GM18520 (cell line): Measurements from ENCODE around the gene SF3A2.

Source experiments
- ATAC-seq: cut with Tn5 transposase; IDR thresholded peaks from one replicate; pipeline ENCODE4 v1.9.1; 2021; ENCODE audit not compliant: unreplicated experiment

Gene SF3A2

DNA sequence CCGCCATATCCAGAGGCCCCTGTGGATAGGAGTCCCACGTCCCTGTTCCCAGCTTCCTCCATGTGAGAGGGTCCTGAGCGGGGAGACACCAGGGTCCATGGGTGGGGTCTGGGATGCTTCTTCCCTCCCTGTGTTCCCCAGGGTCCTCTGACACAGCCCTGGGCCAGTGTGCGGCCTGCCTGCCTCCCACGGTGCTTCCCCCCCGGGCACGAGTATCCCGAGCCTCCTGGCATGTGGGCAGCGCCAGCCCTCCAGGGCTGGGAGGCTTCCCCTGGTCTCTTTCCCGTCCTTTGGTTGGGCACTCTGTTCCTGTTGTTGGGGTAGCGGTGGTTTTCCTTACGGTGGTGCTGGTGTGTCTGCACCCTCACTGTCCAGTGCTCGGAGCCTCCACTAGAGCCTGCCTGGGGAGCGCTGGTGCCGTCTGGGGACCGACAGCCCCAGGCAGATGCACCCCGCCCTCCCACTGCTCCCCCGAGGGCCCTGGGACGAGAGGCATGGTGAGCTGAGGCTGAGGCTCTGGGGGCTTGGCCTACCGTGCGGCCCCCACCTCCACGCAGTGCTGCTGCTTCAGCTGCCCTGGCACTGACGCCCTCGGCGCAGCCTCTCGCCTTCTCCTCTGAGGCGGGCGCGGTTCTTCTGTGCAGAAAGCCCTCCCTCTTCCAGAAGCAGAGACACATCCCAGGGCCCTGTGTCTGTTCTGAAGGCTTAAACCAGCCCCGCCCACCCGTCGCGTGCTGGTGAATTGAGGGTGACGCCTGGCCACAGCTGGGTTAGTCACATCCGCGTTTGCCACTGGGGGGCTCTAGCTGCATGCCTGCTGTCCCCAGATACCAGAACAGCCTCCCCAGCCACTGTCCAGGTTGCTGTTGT is 28.4 kb upstream of the SF3A2 start:
- ATAC-seq: no peak

DNA sequence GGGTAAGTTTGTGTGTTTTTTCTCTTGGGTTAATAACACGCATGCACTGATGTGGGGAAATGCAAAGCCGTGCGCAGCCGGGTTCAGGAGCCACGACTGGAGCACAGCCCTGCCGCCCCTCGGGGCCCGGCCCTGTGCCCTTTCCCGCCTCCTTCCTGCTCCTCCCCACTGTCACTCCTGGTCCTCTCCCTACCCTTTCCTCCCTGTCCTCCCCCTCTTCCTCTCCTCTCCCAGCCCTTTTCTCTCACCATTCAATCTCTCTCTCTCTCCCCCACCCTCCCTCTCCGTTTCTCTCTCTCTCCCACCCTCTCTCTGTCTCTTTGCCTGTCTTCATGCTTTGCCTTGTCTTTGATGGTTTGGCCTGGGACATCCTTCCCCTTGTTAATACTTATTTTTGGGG is 27.6 kb upstream of the SF3A2 start:
- ATAC-seq: no peak

DNA sequence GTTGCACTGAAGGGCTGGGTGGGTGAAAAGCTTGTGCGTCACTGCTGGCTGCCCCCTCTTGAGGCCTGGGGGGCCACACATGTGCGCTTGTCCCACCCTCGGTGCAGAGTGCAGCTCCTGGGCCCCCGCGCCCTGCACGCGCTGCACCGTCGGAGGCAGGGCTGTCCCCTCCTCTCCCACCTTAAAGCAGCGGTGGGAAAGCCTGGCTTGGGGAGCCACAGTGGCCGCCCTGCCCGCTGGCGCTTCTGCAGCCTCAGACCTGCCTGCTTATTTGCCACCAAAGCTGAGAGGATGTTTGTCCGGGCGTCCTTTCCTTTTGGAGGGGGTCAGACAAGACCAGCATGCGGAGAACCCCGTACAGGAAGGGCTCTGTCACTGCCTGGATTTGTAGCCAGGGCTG is 27.2 kb upstream of the SF3A2 start:
- no peak for ATAC-seq

DNA sequence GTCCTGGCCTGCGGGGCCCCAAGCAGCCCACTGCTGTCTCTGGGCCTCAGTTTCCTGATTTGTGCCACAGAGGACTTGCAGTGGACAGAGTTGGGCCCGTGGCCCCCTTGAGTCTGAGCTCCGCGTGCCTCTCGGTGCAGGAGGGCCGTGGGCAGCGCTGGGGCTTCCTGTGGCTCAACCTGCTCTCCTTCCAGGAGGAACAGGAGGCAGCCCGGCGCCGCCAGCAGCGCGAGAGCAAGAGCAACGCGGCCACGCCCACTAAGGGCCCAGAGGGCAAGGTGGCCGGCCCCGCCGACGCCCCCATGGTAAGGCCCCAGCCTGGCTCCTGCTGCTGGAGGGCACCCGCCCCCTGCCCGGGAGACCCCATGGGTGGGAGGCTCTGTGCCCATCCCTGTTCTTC is 26.4 kb upstream of the SF3A2 start:
- ATAC-seq: no peak

DNA sequence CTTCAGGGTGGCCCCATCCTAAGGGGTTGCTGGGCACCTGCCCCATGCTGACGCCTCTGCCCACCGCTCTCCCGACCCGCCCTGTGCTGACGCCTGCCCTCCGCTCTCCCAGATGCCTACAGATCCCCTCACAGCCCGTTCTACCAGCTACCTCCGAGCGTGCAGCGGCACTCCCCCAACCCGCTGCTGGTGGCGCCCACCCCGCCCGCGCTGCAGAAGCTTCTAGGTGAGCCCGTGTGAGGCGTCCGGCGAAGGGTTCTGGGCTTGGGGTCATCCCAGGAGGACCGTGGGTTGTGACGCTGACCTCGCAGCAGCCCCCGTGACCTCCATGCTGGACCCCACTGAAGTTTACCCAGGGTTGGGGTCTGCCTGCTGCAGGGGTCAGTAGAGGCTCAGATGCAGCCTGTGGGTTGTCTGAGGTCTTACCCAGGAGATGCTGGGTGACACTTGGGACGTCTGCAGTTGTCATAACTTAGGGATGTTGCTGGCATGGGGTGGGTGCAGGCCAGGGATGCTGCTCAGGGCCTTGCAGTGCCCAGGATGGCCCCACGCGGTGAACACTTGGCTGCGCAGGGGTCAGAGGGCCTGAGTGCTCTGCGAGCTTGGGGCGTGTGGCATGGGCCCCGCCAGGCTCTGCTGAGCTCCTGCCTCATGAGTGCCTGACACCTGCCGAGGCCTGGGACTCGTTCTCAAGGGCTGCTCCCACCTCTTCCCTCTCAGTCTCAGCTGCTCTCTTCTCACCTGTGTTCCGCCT is 25.5 kb upstream of the SF3A2 start:
- ATAC-seq: no peak

DNA sequence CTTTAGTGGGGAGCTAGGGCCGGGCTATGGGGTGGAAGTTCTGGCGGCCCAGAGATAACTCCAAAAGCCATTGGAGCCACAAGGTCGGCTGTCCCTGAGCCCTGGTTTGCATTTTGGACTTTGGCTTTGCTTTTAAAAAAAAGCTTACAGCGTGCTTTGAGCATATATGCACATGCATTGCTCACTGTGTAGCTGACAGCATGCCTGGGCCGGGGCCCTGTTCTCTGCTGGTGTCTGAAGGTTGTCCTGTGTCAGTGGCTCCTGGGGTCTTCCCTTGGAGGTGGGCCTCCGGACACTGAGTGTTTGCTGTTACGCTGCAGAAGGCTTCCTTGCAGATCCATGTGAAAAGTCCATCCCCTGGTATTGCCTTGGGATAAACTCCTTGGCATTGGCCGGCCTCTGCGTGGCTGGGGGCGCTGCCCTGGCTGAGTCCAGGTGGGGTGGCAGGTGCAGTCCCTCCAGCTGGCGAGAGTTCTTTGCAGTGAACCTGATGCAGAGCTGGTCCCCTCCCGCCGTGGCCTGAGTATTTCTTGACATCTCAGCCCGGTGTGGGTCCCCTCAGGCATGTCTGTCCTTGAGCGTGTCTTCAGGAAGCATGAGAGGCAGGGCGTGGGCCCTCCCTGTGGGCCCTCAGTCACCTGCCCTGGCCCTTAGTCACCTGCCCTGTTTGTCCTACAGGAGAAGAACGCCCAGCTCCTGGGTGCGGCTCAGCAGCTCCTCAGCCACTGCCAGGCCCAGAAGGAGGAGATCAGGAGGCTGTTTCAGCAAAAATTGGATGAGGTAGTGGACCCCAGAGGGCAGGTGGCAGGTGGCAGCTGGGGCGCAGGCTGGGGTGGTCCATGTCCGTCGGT is 23.5 kb upstream of the SF3A2 start:
- ATAC-seq: no peak

DNA sequence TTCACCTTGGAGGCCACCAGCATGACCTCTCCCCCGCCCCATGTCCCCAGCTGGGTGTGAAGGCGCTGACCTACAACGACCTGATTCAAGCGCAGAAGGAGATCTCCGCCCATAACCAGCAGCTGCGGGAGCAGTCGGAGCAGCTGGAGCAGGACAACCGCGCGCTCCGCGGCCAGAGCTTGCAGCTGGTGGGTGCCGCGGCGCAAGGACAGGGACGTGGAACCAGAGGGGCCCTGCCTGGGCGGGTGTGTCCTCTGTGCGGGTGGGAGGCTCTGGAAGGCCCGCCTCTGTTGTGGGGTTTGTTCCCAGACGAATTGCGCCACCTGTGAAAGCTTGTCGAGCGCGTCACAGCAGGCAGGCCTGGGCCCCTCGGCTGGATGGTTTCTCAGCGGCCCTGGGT is 22.8 kb upstream of the SF3A2 start:
- ATAC-seq: no peak

DNA sequence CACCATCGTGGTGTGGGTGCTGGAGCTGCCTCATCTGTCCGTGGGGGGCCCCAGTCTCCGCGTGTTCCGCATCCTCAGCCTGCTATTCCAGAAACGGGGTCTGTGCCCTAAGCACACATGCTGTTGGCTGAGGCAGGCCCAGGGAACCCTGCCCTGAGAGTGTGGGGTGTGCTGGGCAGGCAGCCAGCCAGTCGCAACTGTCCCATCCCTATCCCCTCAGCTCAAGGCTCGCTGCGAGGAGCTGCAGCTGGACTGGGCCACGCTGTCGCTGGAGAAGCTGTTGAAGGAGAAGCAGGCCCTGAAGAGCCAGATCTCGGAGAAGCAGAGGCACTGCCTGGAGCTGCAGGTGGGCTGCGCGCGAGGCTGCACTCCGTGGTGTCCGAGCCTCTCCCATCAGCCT is 22.4 kb upstream of the SF3A2 start:
- no peak for ATAC-seq

DNA sequence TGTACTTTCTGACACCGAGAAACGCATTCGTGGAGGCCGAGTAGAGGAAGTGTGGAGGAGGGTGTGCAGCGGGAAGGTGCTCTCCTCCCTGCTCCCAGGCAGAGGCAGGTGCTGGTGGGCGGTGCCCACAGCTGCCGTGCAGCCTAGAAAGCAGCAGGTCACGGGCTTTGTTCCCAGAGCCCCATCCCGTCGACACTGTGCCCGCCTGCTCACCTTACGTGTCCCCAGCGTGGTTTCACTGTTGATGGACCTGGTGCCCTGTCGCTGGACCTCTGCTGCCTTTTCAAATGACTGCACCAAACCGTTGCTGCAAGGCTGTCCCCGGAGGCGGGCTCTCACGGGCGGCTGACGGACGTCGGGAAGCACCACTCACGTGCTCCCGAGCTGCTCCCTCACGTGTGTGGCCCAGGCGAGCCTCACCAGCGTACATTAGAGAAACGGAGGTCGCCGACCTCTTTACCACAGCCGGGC is 21.3 kb upstream of the SF3A2 start:
- no peak for ATAC-seq

DNA sequence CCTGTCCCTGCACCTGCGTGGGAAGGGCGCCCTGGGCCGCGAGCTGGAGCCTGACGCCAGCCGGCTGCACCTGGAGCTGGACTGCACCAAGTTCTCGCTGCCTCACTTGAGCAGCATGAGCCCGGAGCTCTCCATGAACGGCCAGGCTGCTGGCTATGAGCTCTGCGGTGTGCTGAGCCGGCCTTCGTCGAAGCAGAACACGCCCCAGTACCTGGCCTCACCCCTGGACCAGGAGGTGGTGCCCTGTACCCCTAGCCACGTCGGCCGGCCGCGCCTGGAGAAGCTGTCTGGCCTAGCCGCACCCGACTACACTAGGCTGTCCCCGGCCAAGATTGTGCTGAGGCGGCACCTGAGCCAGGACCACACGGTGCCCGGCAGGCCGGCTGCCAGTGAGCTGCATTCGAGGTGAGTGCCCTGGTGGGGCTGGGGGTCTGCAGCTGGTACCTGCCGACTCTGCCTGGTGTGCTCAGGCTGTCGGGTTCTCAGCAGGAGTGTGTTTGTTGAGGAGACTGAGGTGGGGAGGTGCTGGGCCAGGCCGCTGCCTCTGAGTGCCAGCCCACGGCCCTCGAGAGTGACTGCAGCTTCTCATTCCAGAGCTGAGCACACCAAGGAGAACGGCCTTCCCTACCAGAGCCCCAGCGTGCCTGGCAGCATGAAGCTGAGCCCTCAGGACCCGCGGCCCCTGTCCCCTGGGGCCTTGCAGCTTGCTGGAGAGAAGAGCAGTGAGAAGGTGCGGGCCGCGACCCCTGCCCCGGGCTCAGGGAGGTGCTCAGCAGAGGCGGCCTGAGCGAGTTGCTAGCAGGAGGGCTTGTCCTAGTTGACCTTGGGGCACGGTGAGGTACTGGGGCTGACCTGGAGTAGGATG is 20.0 kb upstream of the SF3A2 start:
- ATAC-seq: no peak

DNA sequence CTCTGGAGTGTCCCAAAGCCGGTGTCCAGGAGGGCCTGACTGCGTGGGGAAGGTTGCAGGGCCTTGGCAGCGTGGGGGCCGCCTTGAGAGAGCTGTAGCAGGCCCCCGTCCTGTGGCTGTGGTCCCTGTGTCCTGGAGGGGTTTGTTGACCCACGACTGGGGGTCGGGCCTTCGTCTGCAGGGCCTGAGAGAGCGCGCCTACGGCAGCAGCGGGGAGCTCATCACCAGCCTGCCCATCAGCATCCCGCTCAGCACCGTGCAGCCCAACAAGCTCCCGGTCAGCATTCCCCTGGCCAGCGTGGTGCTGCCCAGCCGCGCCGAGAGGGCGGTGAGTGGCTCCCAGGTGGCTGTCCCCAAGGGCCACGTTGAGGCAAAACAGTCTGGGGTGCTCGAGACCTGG is 19.0 kb upstream of the SF3A2 start:
- no peak for ATAC-seq

DNA sequence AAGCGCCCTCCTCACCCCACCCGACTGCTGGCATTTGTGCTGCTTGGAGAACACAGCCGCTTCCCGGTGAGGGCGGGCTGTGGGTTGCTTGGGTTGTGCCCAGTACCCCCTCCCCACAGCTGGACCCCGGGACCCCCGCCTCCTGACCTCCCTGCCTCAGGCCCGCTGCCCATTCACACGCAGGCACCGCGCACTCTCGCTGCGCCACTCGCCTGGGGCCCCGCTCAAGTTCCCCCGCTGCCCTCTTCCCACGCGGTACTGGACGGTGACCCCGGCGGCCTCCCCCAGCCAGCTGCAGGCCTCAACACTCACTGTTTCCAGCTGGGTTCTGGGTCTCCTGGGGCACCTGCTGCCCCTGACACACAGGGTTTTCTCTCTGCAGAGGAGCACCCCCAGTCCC is 16.9 kb upstream of the SF3A2 start:
- ATAC-seq: no peak

DNA sequence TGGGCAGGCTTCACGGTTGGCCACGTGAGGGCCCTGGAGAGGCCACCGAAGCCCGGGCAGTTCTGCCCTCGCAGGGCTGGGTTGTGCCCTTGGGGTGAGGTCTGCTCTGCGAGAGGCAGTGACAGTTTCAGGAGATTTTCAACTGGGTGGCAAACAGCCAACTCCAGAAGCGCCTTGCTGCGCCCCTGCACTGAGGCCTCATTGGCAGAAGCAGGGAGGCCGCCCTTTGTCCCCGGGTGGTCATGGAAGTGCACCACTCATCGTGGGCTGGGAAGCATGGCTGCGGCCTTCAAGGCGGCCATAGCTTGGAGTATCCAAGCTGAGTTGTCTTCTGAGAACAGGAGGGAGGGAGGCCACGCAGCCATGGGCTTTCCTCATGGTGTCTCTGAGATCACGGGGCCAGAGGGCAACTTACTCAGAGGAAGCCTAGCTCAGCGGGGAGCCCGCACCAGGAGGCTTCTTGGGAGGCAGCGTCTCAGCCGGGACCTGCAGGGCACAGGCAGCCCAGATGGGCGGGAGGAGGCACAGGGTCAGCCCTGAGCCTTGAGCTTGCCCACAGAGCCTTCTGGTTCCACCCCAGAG is 15.3 kb upstream of the SF3A2 start:
- ATAC-seq: no peak

DNA sequence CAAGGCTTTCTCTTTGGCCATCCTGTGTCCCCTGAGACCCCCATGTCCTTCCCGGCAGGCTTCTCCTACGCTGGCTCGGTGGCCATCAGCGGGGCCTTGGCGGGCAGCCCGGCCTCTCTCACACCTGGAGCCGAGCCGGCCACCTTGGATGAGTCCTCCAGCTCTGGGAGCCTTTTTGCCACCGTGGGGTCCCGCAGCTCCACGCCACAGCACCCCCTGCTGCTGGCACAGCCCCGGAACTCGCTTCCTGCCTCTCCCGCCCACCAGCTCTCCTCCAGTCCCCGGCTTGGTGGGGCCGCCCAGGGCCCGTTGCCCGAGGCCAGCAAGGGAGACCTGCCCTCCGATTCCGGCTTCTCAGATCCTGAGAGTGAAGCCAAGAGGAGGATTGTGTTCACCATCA is 14.7 kb upstream of the SF3A2 start:
- ATAC-seq: no peak

DNA sequence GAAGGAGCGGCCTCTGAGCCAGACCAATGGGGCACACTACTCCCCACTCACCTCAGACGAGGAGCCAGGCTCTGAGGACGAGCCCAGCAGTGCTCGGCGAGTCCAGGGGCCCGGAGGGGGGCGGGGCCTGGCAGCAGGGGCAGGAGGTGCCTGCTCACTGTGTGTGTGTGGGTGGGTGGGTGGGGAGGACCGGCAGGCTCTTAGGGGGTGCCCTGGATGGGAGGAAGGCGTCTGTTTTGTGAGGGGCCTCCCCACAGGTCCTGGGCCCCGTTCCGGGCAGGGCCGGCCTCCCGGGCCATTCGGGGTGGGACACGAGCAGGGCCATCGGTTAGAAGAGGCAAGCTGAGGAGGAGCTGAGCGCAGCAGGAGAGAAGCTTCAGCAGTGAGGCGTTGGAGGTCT is 13.2 kb upstream of the SF3A2 start:
- ATAC-seq: no peak

DNA sequence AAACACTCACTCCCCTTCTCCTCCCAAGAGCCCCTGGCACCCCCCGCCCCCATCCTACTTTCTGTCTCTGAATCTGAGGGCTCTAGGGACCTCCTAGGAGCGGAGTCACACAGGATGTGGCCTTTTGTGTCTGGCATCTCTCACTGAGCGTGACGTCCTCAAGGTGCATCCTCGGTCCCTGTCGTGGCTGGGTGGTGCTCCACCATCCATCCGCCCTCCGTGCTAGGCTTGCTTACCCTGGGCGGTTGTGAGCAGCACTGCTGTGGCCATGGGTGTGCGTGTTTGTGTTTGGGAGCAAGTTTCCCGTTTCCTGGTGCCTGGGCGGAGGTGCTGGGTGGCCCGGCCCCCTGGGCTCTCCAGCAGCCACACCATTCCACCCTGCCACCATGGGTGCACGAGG is 12.7 kb upstream of the SF3A2 start:
- no peak for ATAC-seq

DNA sequence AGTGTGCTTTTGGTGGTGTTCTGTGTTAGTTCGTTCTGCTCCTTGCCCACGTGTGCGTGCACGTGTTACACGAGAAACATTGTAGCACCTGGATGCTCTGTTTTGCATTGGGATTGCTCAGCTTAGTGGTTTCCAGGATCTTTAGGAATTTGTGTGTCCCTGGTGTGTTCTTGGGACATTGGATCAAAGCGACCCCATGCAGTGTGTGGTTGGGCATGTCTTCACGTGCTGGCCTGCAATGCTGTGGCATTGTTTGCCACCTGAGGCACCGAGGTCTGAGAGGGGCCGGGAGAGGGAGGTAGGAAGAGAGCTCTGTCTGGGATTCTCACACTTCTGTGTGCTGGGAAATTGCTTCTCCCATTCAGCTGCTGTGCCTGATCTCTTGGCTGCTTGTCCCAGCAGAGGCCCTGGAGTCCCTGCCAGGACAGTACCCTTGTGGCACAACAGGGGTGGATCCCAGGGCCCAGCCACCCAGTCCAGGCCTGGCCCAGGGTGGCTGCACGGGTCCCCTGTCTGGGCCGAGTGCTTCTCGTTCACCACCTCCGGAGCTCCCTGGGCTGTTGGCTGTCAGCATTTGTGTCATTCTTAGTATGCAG is 11.8 kb upstream of the SF3A2 start:
- no peak for ATAC-seq

DNA sequence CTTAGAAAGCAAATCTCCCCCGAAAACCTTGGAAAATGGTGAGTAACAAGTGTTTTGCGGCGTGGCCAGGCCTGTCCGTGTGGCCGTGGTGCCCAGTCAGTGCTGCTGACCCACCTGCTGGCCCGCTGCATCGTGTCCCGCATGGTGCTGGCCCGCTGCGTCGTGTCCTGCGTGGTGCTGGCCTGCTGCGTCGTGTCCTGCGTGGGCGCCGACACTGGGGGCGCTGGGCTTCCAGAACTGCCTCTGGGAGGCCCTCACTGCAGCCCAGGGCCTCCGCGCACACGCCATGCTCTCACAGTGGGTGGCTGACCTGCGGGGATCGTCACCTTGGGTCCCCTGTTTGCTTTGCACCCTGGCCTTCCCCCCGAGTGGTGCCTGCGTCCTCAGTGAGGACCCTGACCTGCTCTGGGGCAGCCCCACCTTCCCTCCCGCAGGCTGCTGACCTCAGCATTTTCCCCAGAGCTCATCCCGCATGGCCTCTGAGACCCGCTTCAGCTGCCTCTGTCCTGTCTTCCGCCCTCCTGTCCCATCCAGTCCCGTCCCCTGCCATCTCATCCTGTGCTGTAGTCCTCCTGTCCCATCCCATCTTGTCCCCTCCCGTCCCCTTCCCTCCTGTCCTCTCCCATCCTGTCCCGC is 11.1 kb upstream of the SF3A2 start:
- ATAC-seq: no peak
